ENCODE results near the gene GNAQ.

Gene GNAQ

GRCh38 chr9:77943057-77943456, 88.6 kb downstream of the GNAQ start:
- CTCF ChIA-PET: no interaction called here
- DNase-seq (ENCODE audit: extremely low spot score): no peak
- POLR2A ChIA-PET: interaction anchor here (0.6 kb wide), 1 partner anchor 305 kb away, joined by 6 read pairs; no protein-coding TSS in a partner anchor

DNA sequence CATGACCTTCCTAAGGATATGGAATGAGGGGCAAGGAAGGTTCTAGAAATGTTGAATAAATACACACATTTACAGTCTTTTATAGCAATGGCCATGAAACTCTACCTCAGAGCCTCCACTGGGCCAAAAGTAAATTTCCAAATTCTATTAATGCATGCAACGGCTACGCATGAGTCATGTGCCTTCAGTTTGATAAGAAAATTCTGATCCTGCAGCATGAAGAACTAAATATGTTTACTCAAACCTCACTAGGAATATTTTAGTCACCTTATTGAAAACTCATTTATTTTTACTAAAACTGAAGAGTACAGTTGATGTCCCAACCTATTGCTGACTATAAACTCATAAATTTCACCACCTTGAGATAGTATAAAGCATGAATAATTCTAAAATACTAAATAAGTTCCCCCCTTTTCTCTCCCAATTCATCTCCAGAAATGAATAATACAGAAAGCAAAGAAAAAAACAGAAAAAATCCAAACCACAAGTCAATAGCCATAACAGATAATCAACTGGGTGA, 92.4 kb downstream of the GNAQ start:
- CTCF ChIA-PET: no interaction called here
- DNase-seq (ENCODE audit: extremely low spot score): no peak

More at GRCh38 chr9:77943057-77943456, 88.6 kb downstream of the GNAQ start:
- TF ChIP-seq CTCF (IDR thresholded peaks at IDR 0.05; ENCODE audit: control extremely low read depth, extremely low read depth, low read depth, missing control alignments): no peak

DNA sequence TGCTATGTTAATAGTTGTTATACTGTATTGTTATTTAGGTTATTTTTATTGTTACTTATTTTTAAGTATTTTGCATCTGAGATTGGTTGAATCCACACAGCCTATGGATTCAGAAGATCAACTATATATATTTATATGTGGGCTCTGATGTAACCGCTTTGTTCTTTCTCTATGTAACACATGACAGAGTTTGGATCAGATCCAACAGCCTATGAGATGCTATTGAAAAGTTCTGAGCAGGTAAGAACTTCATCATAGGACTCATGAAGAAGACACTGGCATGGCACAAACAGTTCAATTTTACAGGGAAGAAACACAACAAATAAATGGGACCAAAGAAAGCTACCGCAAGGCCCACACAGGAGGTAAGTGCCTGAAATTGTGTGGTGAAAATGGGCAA, 93.4 kb downstream of the GNAQ start:
- POLR2A ChIA-PET: no interaction called here
- TF ChIP-seq CTCF (IDR thresholded peaks at IDR 0.05; ENCODE audit: control extremely low read depth, extremely low read depth, low read depth, missing control alignments): no peak
- no peak for DNase-seq (ENCODE audit: extremely low spot score)
- CTCF ChIA-PET: interaction anchor here (1.5 kb wide), 1 partner anchor 35 kb away, joined by 4 read pairs; no protein-coding TSS in a partner anchor

More for the DNA sequence above, 92.4 kb downstream of the GNAQ start:
- POLR2A ChIA-PET: no interaction called here
- TF ChIP-seq CTCF (IDR thresholded peaks at IDR 0.05; ENCODE audit: control extremely low read depth, extremely low read depth, low read depth, missing control alignments): no peak

GRCh38 chr9:77935974-77936373, 95.6 kb downstream of the GNAQ start:
- ChIA-PET POLR2A (no interaction called here), CTCF (no interaction called here)
- TF ChIP-seq CTCF (IDR thresholded peaks at IDR 0.05; ENCODE audit: control extremely low read depth, extremely low read depth, low read depth, missing control alignments): no peak
- DNase-seq (ENCODE audit: extremely low spot score): no peak

DNA sequence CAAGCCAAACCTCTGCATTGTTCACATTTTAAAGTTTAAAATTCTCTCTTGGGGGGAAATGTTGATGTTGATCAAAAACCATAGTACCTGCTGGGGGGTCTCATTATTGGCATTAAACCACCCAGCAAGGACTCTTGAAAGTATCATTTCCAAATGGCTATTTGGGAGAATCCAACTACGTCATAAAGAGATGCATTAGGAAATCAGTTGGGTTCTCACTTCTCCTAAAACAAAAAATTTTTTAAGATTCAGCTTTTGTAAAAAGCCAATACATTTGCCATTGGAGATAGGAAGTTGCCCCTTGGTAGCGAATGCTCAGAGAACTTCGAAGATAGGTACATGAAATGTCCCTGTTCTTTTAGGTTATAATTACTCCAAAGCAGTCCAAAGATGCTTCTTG, 96.4 kb downstream of the GNAQ start:
- TF ChIP-seq CTCF (IDR thresholded peaks at IDR 0.05; ENCODE audit: control extremely low read depth, extremely low read depth, low read depth, missing control alignments): no peak
- POLR2A ChIA-PET: no interaction called here
- no peak for DNase-seq (ENCODE audit: extremely low spot score)
- CTCF ChIA-PET: no interaction called here

- no peak for DNase-seq (ENCODE audit: extremely low spot score)
- no peak for TF ChIP-seq CTCF (IDR thresholded peaks at IDR 0.05; ENCODE audit: control extremely low read depth, extremely low read depth, low read depth, missing control alignments)
- ChIA-PET POLR2A (no interaction called here), CTCF (interaction anchor here (1.5 kb wide), 1 partner anchor 17 kb away, joined by 3 read pairs; no protein-coding TSS in a partner anchor)
Measured at GRCh38 chr9:77933976-77934375, 97.6 kb downstream of the GNAQ start.

All from GM10248 (cell line).